HL-60 (cell line): ENCODE measurements around the gene RNF135.

Source experiments
- DNase-seq, 2 experiments: peaks; one replicate each; pipeline ENCODE4 v3.0.0-alpha.2; 2010 to 2020; ENCODE audit warnings: low read depth in 1 of 2, low spot score in 1 of 2
- H3K27ac ChIP-seq: fragments of 250-450 bp; sonication (Bioruptor Pico); replicated peaks from 2 replicates; pipeline ENCODE4 v1.5.1; 2020; ENCODE audit warnings: mild to moderate bottlenecking, moderate library complexity
- H3K27me3 ChIP-seq: fragments of 250-450 bp; sonication (Bioruptor Pico); 2 replicates; pipeline ENCODE4 v1.5.1; 2021; ENCODE audit warnings: mild to moderate bottlenecking, moderate library complexity; ENCODE audit not compliant: insufficient read depth, poor library complexity, severe bottlenecking
- H3K4me3 ChIP-seq: replicated peaks from 2 replicates; pipeline ENCODE4 v1.5.1; 2011; ENCODE audit warnings: mild to moderate bottlenecking, control low read depth, low read length; ENCODE audit not compliant: insufficient read depth
- GABPA ChIP-seq: IDR thresholded peaks from 2 replicates; pipeline ENCODE4 v1.6.1; 2012; ENCODE audit warnings: low read depth
- POLR2AphosphoS5 ChIP-seq: IDR thresholded peaks from 2 replicates; pipeline ENCODE4 v1.6.1; 2012; ENCODE audit warnings: low read depth
- SPI1 ChIP-seq: IDR thresholded peaks from 2 replicates; pipeline ENCODE4 v1.6.1; 2012; ENCODE audit warnings: low read depth, mild to moderate bottlenecking, borderline replicate concordance
- TF ChIP-seq, protein P1 (sequence below): IDR thresholded peaks from 2 replicates; pipeline ENCODE4 v1.6.1; 2012; ENCODE audit warnings: low read depth; ENCODE audit not compliant: insufficient replicate concordance
- TF ChIP-seq, protein P2 (sequence below): IDR thresholded peaks from one replicate; pipeline ENCODE4 v1.5.1; 2011; ENCODE audit warnings: low read length, control low read depth, inconsistent platforms; ENCODE audit not compliant: insufficient read depth

RNF135 gene

DNA sequence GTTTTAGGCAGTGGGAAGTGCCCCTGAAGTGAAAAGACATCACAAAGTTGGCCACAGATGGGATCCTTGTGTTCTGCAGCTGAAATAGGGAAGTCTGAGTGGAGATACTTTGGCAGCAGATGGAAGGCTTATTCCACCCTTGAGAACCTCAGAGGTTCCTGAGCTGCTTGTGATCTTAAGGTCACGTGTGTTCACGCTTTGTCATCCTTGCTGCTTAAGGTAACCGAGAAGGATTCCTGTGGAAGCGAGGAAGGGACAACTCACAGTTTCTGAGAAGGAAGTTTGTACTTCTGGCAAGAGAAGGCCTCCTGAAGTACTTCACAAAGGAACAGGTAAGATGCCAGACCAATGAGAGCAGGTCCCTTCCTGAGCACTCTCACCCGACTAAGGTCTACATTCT, 36.9 kb upstream of the RNF135 start:
- Histone ChIP-seq H3K27ac (no peak overlapping the region), H3K27me3 (no peaks in the 10 kb centered on the region), H3K4me3 (no peak overlapping the region)
- peak in 1 of 2 experiments; percentile 42 for DNase-seq
- peak; percentile 91 for TF ChIP-seq SPI1
- TF ChIP-seq, protein P1, sequence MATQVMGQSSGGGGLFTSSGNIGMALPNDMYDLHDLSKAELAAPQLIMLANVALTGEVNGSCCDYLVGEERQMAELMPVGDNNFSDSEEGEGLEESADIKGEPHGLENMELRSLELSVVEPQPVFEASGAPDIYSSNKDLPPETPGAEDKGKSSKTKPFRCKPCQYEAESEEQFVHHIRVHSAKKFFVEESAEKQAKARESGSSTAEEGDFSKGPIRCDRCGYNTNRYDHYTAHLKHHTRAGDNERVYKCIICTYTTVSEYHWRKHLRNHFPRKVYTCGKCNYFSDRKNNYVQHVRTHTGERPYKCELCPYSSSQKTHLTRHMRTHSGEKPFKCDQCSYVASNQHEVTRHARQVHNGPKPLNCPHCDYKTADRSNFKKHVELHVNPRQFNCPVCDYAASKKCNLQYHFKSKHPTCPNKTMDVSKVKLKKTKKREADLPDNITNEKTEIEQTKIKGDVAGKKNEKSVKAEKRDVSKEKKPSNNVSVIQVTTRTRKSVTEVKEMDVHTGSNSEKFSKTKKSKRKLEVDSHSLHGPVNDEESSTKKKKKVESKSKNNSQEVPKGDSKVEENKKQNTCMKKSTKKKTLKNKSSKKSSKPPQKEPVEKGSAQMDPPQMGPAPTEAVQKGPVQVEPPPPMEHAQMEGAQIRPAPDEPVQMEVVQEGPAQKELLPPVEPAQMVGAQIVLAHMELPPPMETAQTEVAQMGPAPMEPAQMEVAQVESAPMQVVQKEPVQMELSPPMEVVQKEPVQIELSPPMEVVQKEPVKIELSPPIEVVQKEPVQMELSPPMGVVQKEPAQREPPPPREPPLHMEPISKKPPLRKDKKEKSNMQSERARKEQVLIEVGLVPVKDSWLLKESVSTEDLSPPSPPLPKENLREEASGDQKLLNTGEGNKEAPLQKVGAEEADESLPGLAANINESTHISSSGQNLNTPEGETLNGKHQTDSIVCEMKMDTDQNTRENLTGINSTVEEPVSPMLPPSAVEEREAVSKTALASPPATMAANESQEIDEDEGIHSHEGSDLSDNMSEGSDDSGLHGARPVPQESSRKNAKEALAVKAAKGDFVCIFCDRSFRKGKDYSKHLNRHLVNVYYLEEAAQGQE: no peak

DNA sequence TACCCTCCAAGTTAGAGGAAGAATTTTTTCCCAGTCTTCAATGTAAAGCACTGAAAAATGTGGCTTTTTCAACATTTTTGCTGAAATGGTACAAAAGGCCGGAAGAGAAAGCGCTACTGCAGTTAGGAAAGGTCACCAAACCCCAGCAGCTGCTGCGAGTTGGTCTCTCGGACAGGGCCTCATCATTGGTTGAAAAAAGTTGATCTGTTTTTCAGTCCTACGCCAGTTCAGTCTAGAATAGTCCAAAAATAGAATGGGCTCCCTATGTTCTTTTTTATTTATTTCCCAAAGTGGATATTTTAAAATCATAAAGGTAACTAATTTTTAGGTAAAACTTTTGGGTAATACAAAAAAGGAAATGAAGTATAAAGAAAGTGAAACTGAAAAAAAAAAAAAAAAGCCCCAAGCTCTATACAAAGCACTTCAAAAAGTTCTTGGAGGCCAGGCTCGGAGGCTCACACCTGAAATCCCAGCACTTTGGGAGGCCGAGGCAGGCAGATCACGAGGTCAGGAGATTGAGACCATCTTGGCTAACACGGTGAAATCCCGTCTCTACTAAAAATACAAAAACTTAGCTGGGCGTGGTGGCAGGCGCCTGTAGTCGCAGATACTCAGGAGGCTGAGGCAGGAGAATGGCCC, 31.7 kb upstream of the RNF135 start:
- H3K27me3 ChIP-seq: no peaks in the 10 kb centered on the region
- no peak for TF ChIP-seq SPI1
- no peak for TF ChIP-seq GABPA
- TF ChIP-seq POLR2AphosphoS5: no peak
- TF ChIP-seq, protein P2, sequence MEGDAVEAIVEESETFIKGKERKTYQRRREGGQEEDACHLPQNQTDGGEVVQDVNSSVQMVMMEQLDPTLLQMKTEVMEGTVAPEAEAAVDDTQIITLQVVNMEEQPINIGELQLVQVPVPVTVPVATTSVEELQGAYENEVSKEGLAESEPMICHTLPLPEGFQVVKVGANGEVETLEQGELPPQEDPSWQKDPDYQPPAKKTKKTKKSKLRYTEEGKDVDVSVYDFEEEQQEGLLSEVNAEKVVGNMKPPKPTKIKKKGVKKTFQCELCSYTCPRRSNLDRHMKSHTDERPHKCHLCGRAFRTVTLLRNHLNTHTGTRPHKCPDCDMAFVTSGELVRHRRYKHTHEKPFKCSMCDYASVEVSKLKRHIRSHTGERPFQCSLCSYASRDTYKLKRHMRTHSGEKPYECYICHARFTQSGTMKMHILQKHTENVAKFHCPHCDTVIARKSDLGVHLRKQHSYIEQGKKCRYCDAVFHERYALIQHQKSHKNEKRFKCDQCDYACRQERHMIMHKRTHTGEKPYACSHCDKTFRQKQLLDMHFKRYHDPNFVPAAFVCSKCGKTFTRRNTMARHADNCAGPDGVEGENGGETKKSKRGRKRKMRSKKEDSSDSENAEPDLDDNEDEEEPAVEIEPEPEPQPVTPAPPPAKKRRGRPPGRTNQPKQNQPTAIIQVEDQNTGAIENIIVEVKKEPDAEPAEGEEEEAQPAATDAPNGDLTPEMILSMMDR: no peak
- TF ChIP-seq, protein P1: no peak
- no peak overlapping the region for H3K27ac ChIP-seq
- DNase-seq: no peak
- H3K4me3 ChIP-seq: no peak overlapping the region

DNA sequence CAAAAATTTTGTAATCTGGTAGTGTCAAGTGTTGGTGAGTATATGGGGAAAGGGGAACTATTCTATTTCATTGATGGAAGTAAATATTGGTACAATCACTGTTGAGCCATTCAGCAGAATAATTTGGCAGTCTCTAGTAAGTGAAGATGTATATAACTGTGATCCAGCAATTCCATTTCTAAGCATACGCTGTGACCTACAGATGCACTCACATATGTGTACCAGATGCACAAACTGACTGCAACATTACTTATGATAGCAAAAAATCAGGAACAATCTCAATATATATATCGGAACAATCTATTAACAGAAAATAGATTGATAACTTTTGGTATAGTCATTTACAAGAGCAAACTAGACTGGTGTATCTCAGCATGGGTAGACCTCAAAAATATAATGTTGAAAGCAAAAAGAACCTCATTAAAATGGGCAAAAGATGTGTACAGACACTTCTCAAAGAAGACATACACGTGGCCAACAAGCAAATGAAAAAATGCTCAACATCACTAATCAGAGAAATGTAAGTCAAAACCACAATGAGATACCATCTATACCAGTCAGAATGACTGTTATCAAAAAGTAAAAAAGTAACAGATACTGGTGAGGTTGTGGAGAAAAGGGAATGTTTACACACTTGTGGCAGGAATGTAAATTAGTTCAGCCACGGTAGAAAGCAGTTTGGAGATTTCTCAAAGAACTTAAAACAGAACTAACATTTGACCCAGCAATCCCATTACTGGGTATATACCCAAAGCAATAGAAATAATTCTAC, 28.3 kb upstream of the RNF135 start:
- no peak for DNase-seq
- no peak overlapping the region for H3K27ac ChIP-seq
- TF ChIP-seq, protein P1: no peak
- TF ChIP-seq POLR2AphosphoS5: no peak
- TF ChIP-seq, protein P2: no peak
- TF ChIP-seq GABPA: no peak
- TF ChIP-seq SPI1: no peak
- no peaks in the 10 kb centered on the region for H3K27me3 ChIP-seq
- H3K4me3 ChIP-seq: no peak overlapping the region
